Trophoblast cell (in vitro differentiated cells and primary cell): ENCODE measurements around the gene MAPK14.

Experiments used
- DNase-seq, 2 donors: peaks; one replicate each; pipeline ENCODE4 v3.0.0-alpha.2; 2016
- H2AFZ ChIP-seq: 2 replicates; pipeline ENCODE4 v1.6.1; 2013; ENCODE audit warnings: low read length, moderate library complexity, mild to moderate bottlenecking; ENCODE audit not compliant: insufficient read depth, poor library complexity
- H2AK5ac ChIP-seq: 2 replicates; pipeline ENCODE4 v1.6.1; 2013; ENCODE audit warnings: mild to moderate bottlenecking, low read length
- H2BK120ac ChIP-seq: 2 replicates; pipeline ENCODE4 v1.6.1; 2013; ENCODE audit warnings: low read length, mild to moderate bottlenecking, moderate library complexity; ENCODE audit not compliant: insufficient read depth, poor library complexity
- H2BK12ac ChIP-seq: 2 replicates; pipeline ENCODE4 v1.6.1; 2013; ENCODE audit warnings: mild to moderate bottlenecking, low read length, moderate library complexity
- H2BK5ac ChIP-seq: 2 replicates; pipeline ENCODE4 v1.6.1; 2013; ENCODE audit warnings: low read length, low read depth, moderate library complexity, mild to moderate bottlenecking; ENCODE audit not compliant: poor library complexity
- H3K14ac ChIP-seq: 2 replicates; pipeline ENCODE4 v1.6.1; 2013; ENCODE audit warnings: mild to moderate bottlenecking, low read length
- H3K18ac ChIP-seq: 2 replicates; pipeline ENCODE4 v1.6.1; 2013; ENCODE audit warnings: mild to moderate bottlenecking, low read length
- H3K23ac ChIP-seq: 2 replicates; pipeline ENCODE4 v1.6.1; 2013; ENCODE audit warnings: low read length
- H3K27ac ChIP-seq: 2 replicates; pipeline ENCODE4 v1.5.1; 2013; ENCODE audit warnings: low read depth, mild to moderate bottlenecking, inconsistent platforms, low read length, moderate library complexity
- H3K27me3 ChIP-seq: 2 replicates; pipeline ENCODE4 v1.6.1; 2013; ENCODE audit warnings: inconsistent platforms, mild to moderate bottlenecking, low read length, moderate library complexity; ENCODE audit not compliant: insufficient read depth
- H3K36me3 ChIP-seq, 2 experiments: 1 replicate in 1 of 2; 2 replicates in 1 of 2; pipeline ENCODE4 v1.6.1; 2013; ENCODE audit warnings: low read length in 2 of 2, mild to moderate bottlenecking in 2 of 2, moderate library complexity in 1 of 2; ENCODE audit not compliant: insufficient read depth in 2 of 2, control insufficient read depth in 1 of 2
- H3K4ac ChIP-seq: 2 replicates; pipeline ENCODE4 v1.6.1; 2013; ENCODE audit warnings: low read depth, mild to moderate bottlenecking, low read length, moderate library complexity
- H3K4me1 ChIP-seq, 2 experiments: 1 replicate in 1 of 2; 2 replicates in 1 of 2; pipeline ENCODE4 v1.6.1; 2013; ENCODE audit warnings: low read length in 2 of 2, mild to moderate bottlenecking in 2 of 2, moderate library complexity in 1 of 2; ENCODE audit not compliant: insufficient read depth in 2 of 2, control insufficient read depth in 1 of 2
- H3K4me2 ChIP-seq: 2 replicates; pipeline ENCODE4 v1.6.1; 2013; ENCODE audit warnings: inconsistent platforms, mild to moderate bottlenecking, low read length, moderate library complexity
- H3K4me3 ChIP-seq: 2 replicates; pipeline ENCODE4 v1.5.1; 2013; ENCODE audit warnings: mild to moderate bottlenecking, low read depth, low read length, inconsistent platforms
- H3K79me1 ChIP-seq: one replicate; pipeline ENCODE4 v1.6.1; 2013; ENCODE audit warnings: low read length
- H3K79me2 ChIP-seq: 2 replicates; pipeline ENCODE4 v1.6.1; 2013; ENCODE audit warnings: low read length, mild to moderate bottlenecking; ENCODE audit not compliant: control insufficient read depth, insufficient read depth, poor library complexity
- H3K9ac ChIP-seq: 2 replicates; pipeline ENCODE4 v1.6.1; 2013; ENCODE audit warnings: mild to moderate bottlenecking, low read length
- H3K9me3 ChIP-seq: 2 replicates; pipeline ENCODE4 v1.6.1; 2013; ENCODE audit warnings: low read depth, mild to moderate bottlenecking, control low read depth, inconsistent platforms, low read length; ENCODE audit not compliant: insufficient read depth
- H4K12ac ChIP-seq: 2 replicates; pipeline ENCODE4 v1.6.1; 2013; ENCODE audit warnings: low read depth, mild to moderate bottlenecking, low read length, moderate library complexity
- H4K8ac ChIP-seq: 2 replicates; pipeline ENCODE4 v1.6.1; 2013; ENCODE audit warnings: low read depth, mild to moderate bottlenecking, low read length, moderate library complexity
- H4K91ac ChIP-seq: one replicate; pipeline ENCODE4 v1.6.1; 2013; ENCODE audit warnings: low read depth, mild to moderate bottlenecking, low read length, moderate library complexity
- WGBS: extraction: QIAGEN DNeasy Blood & Tissue Kit; methylation state at CpG from one replicate; pipeline ENCODE4 v1.1.7; 2013; ENCODE audit warnings: missing lambda C conversion rate; ENCODE audit not compliant: insufficient read length, insufficient coverage; ENCODE audit errors: extremely low coverage; 5-methylcytosine and 5-hydroxymethylcytosine counted together

The MAPK14 gene

GRCh38 chr6:36120539-36120938, 92.9 kb downstream of the MAPK14 start:
- Histone ChIP-seq H2BK5ac (no peak overlapping the region), H3K18ac (no peak overlapping the region)

GRCh38 chr6:36120979-36121786, 93.6 kb downstream of the MAPK14 start:
- Histone ChIP-seq H3K9ac (no peak overlapping the region), H3K36me3 (no peaks in the 10 kb centered on the region), H3K4ac (no peak overlapping the region), H4K8ac (no peak overlapping the region), H3K18ac (peak overlapping the region; percentile 28), H4K91ac (peak overlapping the region; percentile 4), H2BK12ac (no peak overlapping the region), H3K23ac (no peak overlapping the region), H3K27ac (no peak overlapping the region), H2AFZ (no peak overlapping the region), H2BK5ac (no peak overlapping the region), H3K4me3 (no peak overlapping the region), H3K14ac (no peak overlapping the region), H2AK5ac (peak overlapping the region; percentile 25), H3K79me1 (peaks cover 3% of the 10 kb centered on the region), H3K27me3 (no peaks in the 10 kb centered on the region), H3K4me1 (peaks cover 24 to 28% of the 10 kb centered on the region in 2 experiments), H3K9me3 (no peaks in the 10 kb centered on the region), H4K12ac (no peak overlapping the region), H3K79me2 (no peaks in the 10 kb centered on the region), H2BK120ac (no peak overlapping the region), H3K4me2 (no peak overlapping the region)
- peak; percentile 60 to 64 for DNase-seq
- WGBS: no CpG with 5 or more reads among the region's 13 CpGs

More at GRCh38 chr6:36120539-36120938, 92.9 kb downstream of the MAPK14 start:
- Histone ChIP-seq H3K23ac (no peak overlapping the region), H3K27ac (no peak overlapping the region), H3K79me2 (no peaks in the 10 kb centered on the region), H3K9me3 (no peaks in the 10 kb centered on the region), H3K4me2 (no peak overlapping the region), H3K9ac (no peak overlapping the region), H3K4ac (no peak overlapping the region), H3K14ac (no peak overlapping the region), H4K12ac (no peak overlapping the region), H3K36me3 (no peaks in the 10 kb centered on the region), H2BK120ac (no peak overlapping the region), H4K8ac (no peak overlapping the region), H2BK12ac (no peak overlapping the region), H4K91ac (no peak overlapping the region), H3K27me3 (no peaks in the 10 kb centered on the region), H3K4me1 (peaks cover 24 to 28% of the 10 kb centered on the region in 2 experiments), H3K79me1 (peaks cover 3% of the 10 kb centered on the region), H3K4me3 (no peak overlapping the region), H2AFZ (no peak overlapping the region), H2AK5ac (no peak overlapping the region)
- WGBS: no CpG with 5 or more reads among the region's 10 CpGs
- no peak for DNase-seq

DNA sequence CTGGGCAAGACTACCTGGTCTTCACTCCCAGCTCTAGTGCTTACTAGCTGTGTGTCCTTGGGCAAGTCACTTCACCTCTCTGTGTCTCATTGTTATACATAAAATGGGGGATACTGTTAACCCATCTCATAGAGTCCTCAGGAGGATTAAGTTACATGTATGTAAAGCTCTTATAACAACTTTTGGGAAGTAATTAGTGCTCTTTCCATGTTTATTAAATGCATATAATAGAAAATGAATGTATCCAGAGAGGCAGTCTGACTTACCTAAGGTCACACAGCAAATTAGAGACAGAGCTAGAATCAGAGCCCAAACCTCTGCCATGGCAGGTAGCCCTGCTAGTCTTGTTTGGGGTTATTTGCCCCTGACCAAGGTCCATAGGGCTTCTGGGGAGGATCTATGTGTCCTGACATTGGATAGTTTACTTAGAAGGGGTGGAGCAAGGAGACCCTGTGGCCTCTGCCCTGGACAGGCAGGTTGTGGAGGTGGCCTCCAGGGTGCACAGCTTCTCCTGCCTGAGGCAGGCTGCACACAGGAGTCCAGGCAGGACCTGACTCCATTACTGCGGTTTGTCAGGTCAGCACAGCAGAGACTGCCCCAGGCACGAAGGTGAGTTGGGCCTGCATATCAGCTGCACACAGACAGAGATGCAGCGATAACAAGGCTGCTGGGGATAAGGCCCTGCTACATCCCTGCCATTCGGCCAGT, 94.3 kb downstream of the MAPK14 start:
- H2AFZ ChIP-seq: no peak overlapping the region
- H3K79me1 ChIP-seq: peaks cover 3% of the 10 kb centered on the region
- peak; percentile 96 to 98 for DNase-seq
- H3K9me3 ChIP-seq: no peaks in the 10 kb centered on the region
- no peaks in the 10 kb centered on the region for H3K79me2 ChIP-seq
- H4K12ac ChIP-seq: no peak overlapping the region
- H3K4me1 ChIP-seq: peaks cover 24 to 29% of the 10 kb centered on the region in 2 experiments
- H3K9ac ChIP-seq: no peak overlapping the region
- no peak overlapping the region for H2BK5ac ChIP-seq
- H3K14ac ChIP-seq: no peak overlapping the region
- H4K91ac ChIP-seq: no peak overlapping the region
- H2BK12ac ChIP-seq: no peak overlapping the region
- no peak overlapping the region for H3K4me2 ChIP-seq
- H3K27ac ChIP-seq: no peak overlapping the region
- no peak overlapping the region for H2AK5ac ChIP-seq
- no peak overlapping the region for H3K23ac ChIP-seq
- H3K27me3 ChIP-seq: no peaks in the 10 kb centered on the region
- no peak overlapping the region for H2BK120ac ChIP-seq
- H3K18ac ChIP-seq: no peak overlapping the region
- no peak overlapping the region for H3K4ac ChIP-seq
- no peak overlapping the region for H3K4me3 ChIP-seq
- WGBS: no CpG with 5 or more reads among the region's 4 CpGs
- H4K8ac ChIP-seq: no peak overlapping the region
- no peaks in the 10 kb centered on the region for H3K36me3 ChIP-seq

GRCh38 chr6:36122495-36123269, 95.1 kb downstream of the MAPK14 start:
- no peak overlapping the region for H4K91ac ChIP-seq
- WGBS: no CpG with 5 or more reads among the region's 11 CpGs
- no peak overlapping the region for H3K4ac ChIP-seq
- H3K79me1 ChIP-seq: peaks cover 3% of the 10 kb centered on the region
- no peak overlapping the region for H4K12ac ChIP-seq
- DNase-seq: no peak
- H3K14ac ChIP-seq: no peak overlapping the region
- H3K9me3 ChIP-seq: no peaks in the 10 kb centered on the region
- H3K27me3 ChIP-seq: no peaks in the 10 kb centered on the region
- H2BK12ac ChIP-seq: no peak overlapping the region
- H3K4me2 ChIP-seq: peak overlapping the region; percentile 11
- H3K23ac ChIP-seq: no peak overlapping the region
- no peak overlapping the region for H3K18ac ChIP-seq
- H3K4me3 ChIP-seq: no peak overlapping the region
- H3K4me1 ChIP-seq: peaks cover 29 to 36% of the 10 kb centered on the region in 2 experiments
- H2AK5ac ChIP-seq: no peak overlapping the region
- no peak overlapping the region for H2BK5ac ChIP-seq
- no peak overlapping the region for H3K9ac ChIP-seq
- H3K36me3 ChIP-seq: no peaks in the 10 kb centered on the region
- H4K8ac ChIP-seq: no peak overlapping the region
- no peaks in the 10 kb centered on the region for H3K79me2 ChIP-seq
- no peak overlapping the region for H3K27ac ChIP-seq
- H2BK120ac ChIP-seq: no peak overlapping the region
- H2AFZ ChIP-seq: no peak overlapping the region
